ENCODE measurements around the gene ADGRG6. TPM values are rescaled to one million over a fixed set of nuclear protein-coding genes. Genes with fewer than 3 reads are reported as not detected.
A peak's percentile ranks its signal among the peaks of the same experiment; 100 is the strongest.

The ADGRG6 gene
- total RNA-seq, 1 donor from 2014 or later = 57.4 TPM

- intact Hi-C loops (cut with DNase I) = no loop called here
- DNase-seq (ENCODE audit: low spot score) (no peak), ATAC-seq (no peak)
Measured at GRCh38 chr6:142286088-142286409, 15.8 kb upstream of the ADGRG6 start.

- ATAC-seq = no peak
- intact Hi-C loops (cut with DNase I) = no loop called here
- DNase-seq (ENCODE audit: low spot score) = no peak
Measured at GRCh38 chr6:142289687-142290086, 12.1 kb upstream of the ADGRG6 start.

- DNase-seq (ENCODE audit: low spot score) = no peak
- intact Hi-C loops (cut with DNase I) = no loop called here
- no peak for ATAC-seq
Measured at GRCh38 chr6:142290851-142291250, 11.0 kb upstream of the ADGRG6 start.

GRCh38 chr6:142291512-142291911, 10.3 kb upstream of the ADGRG6 start:
- no peak for ATAC-seq
- no peak for DNase-seq (ENCODE audit: low spot score)
- intact Hi-C loops (cut with DNase I) = no loop called here

- no peak for DNase-seq (ENCODE audit: low spot score)
- no peak for ATAC-seq
- intact Hi-C loops (cut with DNase I) = no loop called here
Measured at GRCh38 chr6:142292166-142292924, 9.5 kb upstream of the ADGRG6 start.

GRCh38 chr6:142293121-142293520, 8.7 kb upstream of the ADGRG6 start:
- intact Hi-C loops (cut with DNase I) = no loop called here

GRCh38 chr6:142294679-142295078, 7.1 kb upstream of the ADGRG6 start:
- ATAC-seq = peak; percentile 73
- intact Hi-C loops (cut with DNase I) = no loop called here
- DNase-seq (ENCODE audit: low spot score) = no peak

More at GRCh38 chr6:142293121-142293520, 8.7 kb upstream of the ADGRG6 start:
- no peak for DNase-seq (ENCODE audit: low spot score)
- no peak for ATAC-seq

- intact Hi-C loops (cut with DNase I) = no loop called here
- DNase-seq (ENCODE audit: low spot score) = no peak
- ATAC-seq = no peak
Measured at GRCh38 chr6:142296975-142297604, 4.7 kb upstream of the ADGRG6 start.

- no peak for DNase-seq (ENCODE audit: low spot score)
- intact Hi-C loops (cut with DNase I) = no loop called here
- no peak for ATAC-seq
Measured at GRCh38 chr6:142297605-142297995, 4.2 kb upstream of the ADGRG6 start.

- DNase-seq (ENCODE audit: low spot score) = no peak
- intact Hi-C loops (cut with DNase I) = no loop called here
- no peak for ATAC-seq
Measured at GRCh38 chr6:142297996-142298753, 3.6 kb upstream of the ADGRG6 start.

GRCh38 chr6:142300302-142300701, 1.5 kb upstream of the ADGRG6 start:
- no peak for ATAC-seq
- intact Hi-C loops (cut with DNase I) = no loop called here
- no peak for DNase-seq (ENCODE audit: low spot score)

GRCh38 chr6:142300758-142301650, 803 bp upstream of the ADGRG6 start:
- peak; percentile 42 for ATAC-seq
- DNase-seq (ENCODE audit: low spot score) = peak; percentile 62
- intact Hi-C loops (cut with DNase I) = no loop called here

GRCh38 chr6:142302421-142303175, 791 bp downstream of the ADGRG6 start:
- intact Hi-C loops (cut with DNase I) = no loop called here
- peak; percentile 9 for ATAC-seq
- no peak for DNase-seq (ENCODE audit: low spot score)

GRCh38 chr6:142303176-142303533, 1.3 kb downstream of the ADGRG6 start:
- ATAC-seq (no peak), DNase-seq (ENCODE audit: low spot score) (no peak)
- intact Hi-C loops (cut with DNase I) = no loop called here

- DNase-seq (ENCODE audit: low spot score) (no peak), ATAC-seq (no peak)
- intact Hi-C loops (cut with DNase I) = no loop called here
Measured at GRCh38 chr6:142304241-142304640, 2.4 kb downstream of the ADGRG6 start.

- DNase-seq (ENCODE audit: low spot score) (no peak), ATAC-seq (no peak)
- intact Hi-C loops (cut with DNase I) = no loop called here
Measured at GRCh38 chr6:142306736-142307135, 4.9 kb downstream of the ADGRG6 start.

- ATAC-seq = no peak
- no peak for DNase-seq (ENCODE audit: low spot score)
- intact Hi-C loops (cut with DNase I) = no loop called here
Measured at GRCh38 chr6:142307963-142308748, 6.3 kb downstream of the ADGRG6 start.

GRCh38 chr6:142309426-142309825, 7.6 kb downstream of the ADGRG6 start:
- DNase-seq (ENCODE audit: low spot score) = no peak
- ATAC-seq = no peak
- intact Hi-C loops (cut with DNase I) = no loop called here

Measured in sciatic nerve (tissue), 2 donors.